Tibial artery (tissue), 4 donors: ENCODE measurements around the gene SCN4B.
A peak's percentile ranks its signal among the peaks of the same experiment; 100 is the strongest.

Experiments used
- DNase-seq, 2 donors: peaks; one replicate each; pipeline ENCODE4 v3.0.0-alpha.2; 2019
- H3K27ac ChIP-seq, 2 donors: fragments of 200-600 bp; sonication (generic) in 1 of 2; 1 replicate in 1 of 2; 2 replicates in 1 of 2; pipeline ENCODE4 v1.5.1; 2018 to 2019; ENCODE audit warnings: mild to moderate bottlenecking in 1 of 2
- H3K27me3 ChIP-seq, 2 donors: fragments of 200-600 bp; sonication (generic) in 1 of 2; one replicate each; pipeline versions ENCODE4 v1.5.1 to v1.6.0; 2016 to 2019
- H3K36me3 ChIP-seq, 3 donors: fragments of 200-600 bp; sonication (generic) in 2 of 3; one replicate each; pipeline ENCODE4 v1.5.1; 2016 to 2019; ENCODE audit warnings: mild to moderate bottlenecking in 2 of 3
- H3K4me1 ChIP-seq, 4 donors: fragments of 200-600 bp; sonication (generic) in 2 of 4; 1 replicate in 3 of 4; 2 replicates in 1 of 4; pipeline ENCODE4 v1.5.1; 2016 to 2019
- H3K4me3 ChIP-seq, 2 donors: fragments of 200-600 bp; sonication (generic) in 1 of 2; 1 replicate in 1 of 2; 2 replicates in 1 of 2; pipeline ENCODE4 v1.5.1; 2018 to 2019; ENCODE audit warnings: mild to moderate bottlenecking in 2 of 2
- H3K9me3 ChIP-seq, 3 donors: fragments of 200-600 bp; sonication (generic) in 1 of 3; one replicate each; pipeline ENCODE4 v1.5.1; 2016 to 2019
- CTCF ChIP-seq, 2 experiments: fragments of 200-600 bp in 1 of 2; fragments of 450-650 bp in 1 of 2; IDR thresholded peaks; one replicate each; pipeline ENCODE4 v1.5.1; 2017 to 2019; ENCODE audit warnings: antibody characterized with exemption in 2 of 2, mild to moderate bottlenecking in 1 of 2, moderate library complexity in 1 of 2
- intact Hi-C: fragments of 100-400 bp; cut with DNase I; formaldehyde crosslinking; loops from one replicate; pipeline ENCODE4 v1.15.0; 2023; ENCODE audit warnings: low total_unique reads

The SCN4B gene

GRCh38 chr11:118143661-118144185 lies 8.9 kb downstream of the SCN4B start:
- TF ChIP-seq CTCF (IDR thresholded peaks at IDR 0.05) = no peak
- Histone ChIP-seq H3K27me3 (peaks cover 0 to 66% of the 10 kb centered on the region in 2 donors), H3K36me3 (no peaks in the 10 kb centered on the region), H3K9me3 (no peaks in the 10 kb centered on the region), H3K4me1 (peaks cover 0 to 15% (median 11%) of the 10 kb centered on the region in 4 donors), H3K27ac (no peak overlapping the region), H3K4me3 (no peak overlapping the region)
- intact Hi-C loops = no loop called here
- DNase-seq = peak in 1 of 2 donors; percentile 43

GRCh38 chr11:118142809-118143208 lies 9.8 kb downstream of the SCN4B start:
- peaks cover 0 to 72% of the 10 kb centered on the region in 2 donors for H3K27me3 ChIP-seq
- TF ChIP-seq CTCF (IDR thresholded peaks at IDR 0.05) = no peak
- H3K4me1 ChIP-seq = peaks cover 0 to 15% (median 11%) of the 10 kb centered on the region in 4 donors
- H3K36me3 ChIP-seq = no peaks in the 10 kb centered on the region
- DNase-seq = peak in 1 of 2 donors; percentile 52
- H3K27ac ChIP-seq = no peak overlapping the region
- no peak overlapping the region for H3K4me3 ChIP-seq
- intact Hi-C loops = no loop called here
- no peaks in the 10 kb centered on the region for H3K9me3 ChIP-seq

GRCh38 chr11:118142081-118142480 lies 10.5 kb downstream of the SCN4B start:
- intact Hi-C loops = no loop called here
- Histone ChIP-seq H3K4me1 (peaks cover 0 to 15% (median 11%) of the 10 kb centered on the region in 4 donors), H3K4me3 (no peak overlapping the region), H3K27me3 (peaks cover 0 to 72% of the 10 kb centered on the region in 2 donors), H3K27ac (no peak overlapping the region), H3K36me3 (no peaks in the 10 kb centered on the region), H3K9me3 (no peaks in the 10 kb centered on the region)
- no peak for TF ChIP-seq CTCF (IDR thresholded peaks at IDR 0.05)
- peak in 1 of 2 donors; percentile 7 for DNase-seq

- Histone ChIP-seq H3K27ac (no peak overlapping the region), H3K9me3 (no peaks in the 10 kb centered on the region), H3K36me3 (no peaks in the 10 kb centered on the region), H3K4me1 (no peaks in the 10 kb centered on the region), H3K27me3 (peaks cover 0 to 75% of the 10 kb centered on the region in 2 donors), H3K4me3 (no peak overlapping the region)
- intact Hi-C loops = no loop called here
- no peak for TF ChIP-seq CTCF (IDR thresholded peaks at IDR 0.05)
- DNase-seq = no peak
Observed at GRCh38 chr11:118139578-118139977, 13.0 kb downstream of the SCN4B start.

- intact Hi-C loops = no loop called here
- no peak for TF ChIP-seq CTCF (IDR thresholded peaks at IDR 0.05)
- no peak for DNase-seq
- Histone ChIP-seq H3K27ac (no peak overlapping the region), H3K27me3 (peaks cover 0 to 70% of the 10 kb centered on the region in 2 donors), H3K4me3 (no peak overlapping the region), H3K36me3 (no peaks in the 10 kb centered on the region), H3K9me3 (no peaks in the 10 kb centered on the region), H3K4me1 (no peaks in the 10 kb centered on the region)
Observed at GRCh38 chr11:118138839-118139420, 13.7 kb downstream of the SCN4B start.
